Left lung (tissue), 10 donors: ENCODE results near the gene PPP2R1A. TPM values are rescaled to one million over a fixed set of nuclear protein-coding genes. Genes with fewer than 3 reads are reported as not detected.
A peak's percentile ranks its signal among the peaks of the same experiment; 100 is the strongest.
"Not testable (repeated sequence)": the region's sequence is repeated elsewhere in the genome, so short reads cannot be mapped to it uniquely, and the experiment has no call there.

Source experiments
- ATAC-seq: fragments of 200-7000 bp; cut with Tn5 transposase; one replicate; pipeline ENCODE4 v1.9.1; 2020; ENCODE audit warnings: moderate library complexity
- DNase-seq, 4 donors: peaks; one replicate each; pipeline ENCODE4 v3.0.0-alpha.2; 2013 to 2020
- H3K27ac ChIP-seq, 2 donors: fragments of 200-600 bp; sonication (generic) in 1 of 2; one replicate each; pipeline versions ENCODE4 v1.5.0 to v1.8.0; 2020 to 2021
- H3K27me3 ChIP-seq, 2 donors: fragments of 200-600 bp; sonication (generic) in 1 of 2; one replicate each; pipeline versions ENCODE4 v1.5.0 to v1.8.0; 2020 to 2021
- H3K36me3 ChIP-seq, 2 donors: fragments of 200-600 bp; sonication (generic) in 1 of 2; one replicate each; pipeline versions ENCODE4 v1.5.0 to v1.8.0; 2020 to 2021
- H3K4me1 ChIP-seq, 2 donors: fragments of 200-600 bp; one replicate each; pipeline ENCODE4 v1.8.0; 2021
- H3K4me3 ChIP-seq, 2 donors: fragments of 200-600 bp; sonication (generic) in 1 of 2; one replicate each; pipeline versions ENCODE4 v1.5.0 to v1.8.0; 2020 to 2021; ENCODE audit warnings: mild to moderate bottlenecking in 1 of 2
- H3K9me3 ChIP-seq, 2 donors: fragments of 200-600 bp; sonication (generic) in 1 of 2; one replicate each; pipeline versions ENCODE4 v1.5.0 to v1.8.0; 2020 to 2021
- CTCF ChIP-seq, 2 donors: fragments of 200-600 bp; sonication (generic) in 1 of 2; IDR thresholded peaks; one replicate each; pipeline versions ENCODE4 v1.5.0 to v1.8.0; 2021; ENCODE audit warnings: antibody characterized with exemption in 2 of 2
- intact Hi-C, 2 donors: fragments of 100-400 bp; cut with DNase I; formaldehyde crosslinking; loops; one replicate each; pipeline versions ENCODE4 v1.11.2 to v1.14.2; 2022
- polyA plus RNA-seq, 6 donors: library from polyadenylated mRNA; unstranded; fragments of 120-200 nt; gene quantifications; one replicate each; pipeline ENCODE4 v1.2.1, GENCODE V29; 2013; ENCODE audit not compliant: insufficient read length in 6 of 6
- total RNA-seq, 2 donors: library from RNA; stranded (reverse); fragmentation: NEBNext Ultra II Directional; extraction: Animal tissue kit (Norgen Biotek cat#: 25700); gene quantifications; one replicate each; pipeline ENCODE4 v1.2.1, GENCODE V29; 2021
- donor health status: DM: no; HTN: yes; CAD: no.
- donor health status: DM: no; HTN: no; CAD: no.

Gene PPP2R1A
- total and polyA plus RNA-seq, 8 donors, result 193 to 346 (median 325) TPM

GRCh38 chr19:52200044-52200443, 10.2 kb downstream of the PPP2R1A start:
- Histone ChIP-seq H3K27me3 (no peaks in the 10 kb centered on the region), H3K4me3 (no peak overlapping the region), H3K4me1 (peaks cover 0 to 11% of the 10 kb centered on the region in 2 donors), H3K27ac (no peak overlapping the region), H3K36me3 (peaks cover 0 to 81% of the 10 kb centered on the region in 2 donors), H3K9me3 (no peaks in the 10 kb centered on the region)
- TF ChIP-seq CTCF (IDR thresholded peaks at IDR 0.05), result no peak
- ATAC-seq (peak; percentile 53), DNase-seq (no peak)
- intact Hi-C loops, result no loop called here

DNA sequence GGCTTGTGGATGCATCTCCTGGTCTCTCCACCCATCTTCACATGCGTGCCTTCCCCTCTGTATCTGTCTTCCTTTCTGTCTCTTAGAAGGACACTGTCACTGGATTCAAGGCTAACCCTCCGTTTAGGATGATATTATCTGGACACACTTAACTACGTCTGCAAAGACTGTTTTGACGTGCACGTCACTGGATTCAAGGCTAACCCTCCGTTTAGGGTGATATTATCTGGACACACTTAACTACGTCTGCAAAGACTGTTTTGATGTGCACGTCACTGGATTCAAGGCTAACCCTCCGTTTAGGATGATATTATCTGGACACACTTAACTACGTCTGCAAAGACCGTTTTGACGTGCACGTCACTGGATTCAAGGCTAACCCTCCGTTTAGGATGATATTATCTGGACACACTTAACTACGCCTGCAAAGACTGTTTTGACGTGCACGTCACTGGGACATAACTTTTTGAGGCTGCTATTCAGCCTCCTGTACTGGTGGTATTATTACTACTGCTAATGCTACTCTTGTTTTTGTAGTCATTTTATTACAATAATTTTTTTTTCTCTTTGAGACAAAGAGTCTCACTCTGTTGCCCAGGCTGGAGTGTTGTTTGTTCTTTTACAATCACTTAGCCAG, 11.0 kb downstream of the PPP2R1A start:
- DNase-seq, H3K27me3 ChIP-seq, H3K27ac ChIP-seq, H3K4me1 ChIP-seq, intact Hi-C loops, H3K9me3 ChIP-seq, H3K4me3 ChIP-seq, ATAC-seq: not testable (repeated sequence)
- peaks cover 0 to 81% of the 10 kb centered on the region in 2 donors for H3K36me3 ChIP-seq

DNA sequence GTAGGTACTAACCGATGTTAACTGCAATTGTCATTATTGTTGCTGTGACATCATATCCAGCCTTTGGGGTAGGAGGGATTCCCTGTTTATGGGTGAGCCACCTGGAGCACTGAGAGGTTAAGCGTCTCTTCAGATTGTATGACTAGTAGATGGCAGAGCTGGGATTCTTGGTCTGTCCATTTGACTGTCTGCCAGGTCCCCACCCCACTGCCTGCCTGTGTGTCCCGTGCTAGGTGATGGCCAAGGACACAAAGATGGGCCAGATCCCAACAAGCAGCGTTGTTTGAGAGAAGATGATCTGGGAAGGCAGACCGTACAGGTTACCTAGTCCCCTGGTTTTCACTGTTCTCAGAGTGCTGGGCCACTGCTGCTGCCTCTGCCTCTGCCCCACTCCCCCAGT, 16.6 kb downstream of the PPP2R1A start:
- no peaks in the 10 kb centered on the region for H3K27me3 ChIP-seq
- intact Hi-C loops, result no loop called here
- TF ChIP-seq CTCF (IDR thresholded peaks at IDR 0.05), result no peak
- ATAC-seq (no peak), DNase-seq (no peak)
- no peak overlapping the region for H3K4me3 ChIP-seq
- no peak overlapping the region for H3K27ac ChIP-seq
- no peaks in the 10 kb centered on the region for H3K4me1 ChIP-seq
- peaks cover 8 to 100% of the 10 kb centered on the region in 2 donors for H3K36me3 ChIP-seq
- no peaks in the 10 kb centered on the region for H3K9me3 ChIP-seq

GRCh38 chr19:52211203-52211602, 21.4 kb downstream of the PPP2R1A start:
- H3K4me3 ChIP-seq, result no peak overlapping the region
- TF ChIP-seq CTCF (IDR thresholded peaks at IDR 0.05), result no peak
- intact Hi-C loops, result no loop called here
- H3K27me3 ChIP-seq, result no peaks in the 10 kb centered on the region
- ATAC-seq (no peak), DNase-seq (peak in 1 of 4 donors; percentile 60)
- no peaks in the 10 kb centered on the region for H3K9me3 ChIP-seq
- no peak overlapping the region for H3K27ac ChIP-seq
- H3K4me1 ChIP-seq, result no peaks in the 10 kb centered on the region
- peaks cover 10 to 100% of the 10 kb centered on the region in 2 donors for H3K36me3 ChIP-seq

- Histone ChIP-seq H3K9me3 (no peaks in the 10 kb centered on the region), H3K27me3 (no peaks in the 10 kb centered on the region), H3K4me1 (no peaks in the 10 kb centered on the region), H3K4me3 (no peak overlapping the region), H3K27ac (no peak overlapping the region), H3K36me3 (peaks cover 4 to 100% of the 10 kb centered on the region in 2 donors)
- no peak for ATAC-seq
- intact Hi-C loops, result no loop called here
- DNase-seq, result no peak
- no peak for TF ChIP-seq CTCF (IDR thresholded peaks at IDR 0.05)
Measured at GRCh38 chr19:52211926-52212571, 22.2 kb downstream of the PPP2R1A start.
